GM13976 (cell line): Measurements from ENCODE around the gene HMG20B.

Experiments used
- DNase-seq: peaks from one replicate; pipeline ENCODE4 v3.0.0; 2012; ENCODE audit warnings: low spot score
- CTCF ChIP-seq: IDR thresholded peaks from 2 replicates; pipeline ENCODE4 v1.5.1; 2012; ENCODE audit warnings: borderline replicate concordance, mild to moderate bottlenecking; ENCODE audit not compliant: insufficient read depth; ENCODE audit errors: extremely low read depth, missing control alignments, control extremely low read depth
- in situ Hi-C: fragments of 300-500 bp; cut with MboI; formaldehyde crosslinking; loops from one replicate; pipeline ENCODE4 v1.12.0; 2022; ENCODE audit warnings: low sequenced_read_pairs, mixed read lengths, inconsistent platforms; ENCODE audit not compliant: unreplicated experiment

HMG20B gene

GRCh38 chr19:3572855-3573161 is at the start of gene HMG20B:
Gene HMG20B, plus strand, starts transcription at chr19:3572944. Its CDS starts 366 bp downstream, at chr19:3573310.
- TF ChIP-seq CTCF: no peak
- in situ Hi-C loops: no loop called here
- DNase-seq: no peak

- in situ Hi-C loops: no loop called here
- no peak for DNase-seq
- no peak for TF ChIP-seq CTCF
These were observed 49.2 kb upstream of the HMG20B start for GRCh38 chr19:3523361-3524077.

- no peak for TF ChIP-seq CTCF
- in situ Hi-C loops: no loop called here
- DNase-seq: no peak
These were observed 48.5 kb upstream of the HMG20B start for GRCh38 chr19:3524078-3524842.

- in situ Hi-C loops: no loop called here
These were observed 47.8 kb upstream of the HMG20B start for GRCh38 chr19:3524904-3525451.

GRCh38 chr19:3526507-3527237 is 46.1 kb upstream of the HMG20B start:
- in situ Hi-C loops: no loop called here
- DNase-seq: no peak
- no peak for TF ChIP-seq CTCF

More at GRCh38 chr19:3524904-3525451, 47.8 kb upstream of the HMG20B start:
- DNase-seq: no peak
- TF ChIP-seq CTCF: no peak

- in situ Hi-C loops: no loop called here
- DNase-seq: no peak
- TF ChIP-seq CTCF: no peak
These were observed 45.4 kb upstream of the HMG20B start for GRCh38 chr19:3527238-3527910.
